DOHH2 (cell line): ENCODE results near the gene ZNF502.
"Not testable (repeated sequence)": the region's sequence is repeated elsewhere in the genome, so short reads cannot be mapped to it uniquely, and the experiment has no call there.

Experiments used
- H3F3A ChIP-seq: fragments of 200-600 bp; sonication (generic), shearing (Covaris generic); 2 replicates; pipeline ENCODE4 v1.6.0; 2016; ENCODE audit warnings: antibody characterized with exemption, mild to moderate bottlenecking; ENCODE audit not compliant: control insufficient read depth, insufficient read depth
- H3K27ac ChIP-seq: fragments of 200-600 bp; sonication (generic); 2 replicates; pipeline ENCODE4 v1.5.1; 2014; ENCODE audit warnings: low read depth, mild to moderate bottlenecking, low read length, moderate library complexity
- H3K27me3 ChIP-seq: fragments of 200-600 bp; sonication (generic); 2 replicates; pipeline ENCODE4 v1.6.1; 2014; ENCODE audit warnings: mild to moderate bottlenecking, low read length, mixed read lengths; ENCODE audit not compliant: control insufficient read depth
- H3K36me3 ChIP-seq: fragments of 200-600 bp; sonication (generic); 2 replicates; pipeline ENCODE4 v1.6.1; 2014; ENCODE audit warnings: mild to moderate bottlenecking, low read length, moderate library complexity, mixed read lengths; ENCODE audit not compliant: control insufficient read depth
- H3K4me1 ChIP-seq: fragments of 200-600 bp; sonication (generic); 2 replicates; pipeline ENCODE4 v1.6.1; 2014; ENCODE audit warnings: mild to moderate bottlenecking, low read length, mixed read lengths; ENCODE audit not compliant: control insufficient read depth
- H3K4me2 ChIP-seq: fragments of 200-600 bp; sonication (generic); 2 replicates; pipeline ENCODE4 v1.6.0; 2014; ENCODE audit warnings: mild to moderate bottlenecking, low read length, moderate library complexity
- H3K4me3 ChIP-seq: fragments of 200-600 bp; sonication (generic); 2 replicates; pipeline ENCODE4 v1.5.1; 2014; ENCODE audit warnings: mild to moderate bottlenecking, low read length, mixed read lengths
- H3K79me2 ChIP-seq: fragments of 200-600 bp; sonication (generic); 2 replicates; pipeline ENCODE4 v1.6.1; 2014; ENCODE audit warnings: mild to moderate bottlenecking, low read length, mixed read lengths; ENCODE audit not compliant: control insufficient read depth
- H3K9me2 ChIP-seq: fragments of 200-600 bp; sonication (generic); replicated peaks from 2 replicates; pipeline ENCODE4 v1.6.1; 2014; ENCODE audit warnings: mild to moderate bottlenecking, low read length, mixed read lengths; ENCODE audit not compliant: control insufficient read depth
- H3K9me3 ChIP-seq: fragments of 200-600 bp; sonication (generic); 2 replicates; pipeline ENCODE4 v1.6.1; 2014; ENCODE audit warnings: antibody characterized with exemption, low read length, mixed read lengths; ENCODE audit not compliant: control insufficient read depth, insufficient read depth
- H4K20me1 ChIP-seq: fragments of 200-600 bp; sonication (generic); 2 replicates; pipeline ENCODE4 v1.6.0; 2014; ENCODE audit warnings: low read depth, mild to moderate bottlenecking, antibody characterized with exemption, low read length, moderate library complexity; ENCODE audit not compliant: control insufficient read depth, insufficient read depth
- CTCF ChIP-seq: fragments of 200-600 bp; sonication (generic); IDR thresholded peaks from one replicate; pipeline ENCODE4 v1.5.1; 2014; ENCODE audit warnings: antibody characterized with exemption, mild to moderate bottlenecking, low read depth, low read length; ENCODE audit not compliant: poor library complexity, severe bottlenecking
- EZH2phosphoT487 ChIP-seq: fragments of 200-600 bp; sonication (generic); IDR thresholded peaks from 2 replicates; pipeline ENCODE4 v1.6.1; 2017; ENCODE audit warnings: borderline replicate concordance, mild to moderate bottlenecking, antibody characterized with exemption, low read length, moderate library complexity, mixed read lengths

The ZNF502 gene

DNA sequence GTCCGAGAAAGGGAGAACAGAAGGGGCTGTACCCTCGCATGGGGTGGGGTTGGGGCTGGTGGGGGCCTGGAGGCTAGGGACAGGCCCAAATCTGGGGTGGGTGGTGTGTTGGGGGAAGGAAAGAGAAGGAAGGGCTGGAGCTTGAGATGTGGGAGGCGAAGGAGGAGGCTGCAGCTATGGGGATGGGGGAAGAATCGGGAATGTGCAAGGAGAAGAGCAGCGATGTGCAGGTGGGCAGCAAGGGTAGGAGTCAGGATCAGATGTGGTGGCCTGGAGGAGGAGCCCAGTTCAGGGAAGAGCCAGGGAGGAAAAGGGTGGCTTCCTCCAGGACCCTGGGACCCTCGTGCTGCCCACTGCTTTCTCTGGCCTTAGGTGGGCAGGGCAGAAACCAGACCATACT, 42.7 kb upstream of the ZNF502 start:
- Histone ChIP-seq H4K20me1 (no peaks in the 10 kb centered on the region), H3K27ac (no peak overlapping the region)

GRCh38 chr3:44673466-44673865, 39.0 kb upstream of the ZNF502 start:
- not testable (repeated sequence) for H3K27me3 ChIP-seq, H3K9me2 ChIP-seq, H3K4me1 ChIP-seq, H3K36me3 ChIP-seq, H4K20me1 ChIP-seq, H3K79me2 ChIP-seq, H3K27ac ChIP-seq, H3K4me2 ChIP-seq, H3F3A ChIP-seq, H3K4me3 ChIP-seq, H3K9me3 ChIP-seq

More for the DNA sequence above, 42.7 kb upstream of the ZNF502 start:
- H3K79me2 ChIP-seq, result no peaks in the 10 kb centered on the region
- no peaks in the 10 kb centered on the region for H3K9me3 ChIP-seq
- no peaks in the 10 kb centered on the region for H3K4me1 ChIP-seq
- H3K4me2 ChIP-seq, result no peak overlapping the region
- H3K4me3 ChIP-seq, result no peak overlapping the region
- no peaks in the 10 kb centered on the region for H3K36me3 ChIP-seq
- H3K27me3 ChIP-seq, result no peaks in the 10 kb centered on the region
- no peak for TF ChIP-seq CTCF
- no peak for TF ChIP-seq EZH2phosphoT487
- H3F3A ChIP-seq, result no peaks in the 10 kb centered on the region
- no peaks in the 10 kb centered on the region for H3K9me2 ChIP-seq

DNA sequence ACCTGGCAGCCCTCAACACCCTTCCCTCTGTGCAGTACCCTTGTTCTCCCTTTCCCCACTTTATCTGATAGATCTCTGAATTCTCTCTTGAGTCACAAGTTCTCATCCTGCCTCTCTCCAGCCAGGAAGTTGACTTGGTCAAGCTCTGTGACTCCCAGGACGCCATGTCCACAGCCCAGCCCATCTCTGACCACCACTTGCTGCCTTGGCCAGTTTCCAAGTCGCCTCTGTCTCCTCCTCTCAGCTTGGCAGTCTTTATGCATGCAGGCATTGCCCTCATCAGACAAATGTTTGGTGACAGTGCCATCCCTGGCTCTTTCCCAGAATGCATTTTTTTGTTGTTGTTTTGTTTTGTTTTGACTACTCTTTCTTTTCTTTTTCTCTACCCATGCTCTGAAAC, 38.2 kb upstream of the ZNF502 start:
- no peak for TF ChIP-seq CTCF
- no peak for TF ChIP-seq EZH2phosphoT487
- no peaks in the 10 kb centered on the region for H3K9me3 ChIP-seq
- no peak overlapping the region for H3K4me3 ChIP-seq
- H3K27ac ChIP-seq, result no peak overlapping the region
- no peaks in the 10 kb centered on the region for H3K36me3 ChIP-seq
- H3K79me2 ChIP-seq, result no peaks in the 10 kb centered on the region
- no peak overlapping the region for H3K4me2 ChIP-seq
- H3K27me3 ChIP-seq, result no peaks in the 10 kb centered on the region
- no peaks in the 10 kb centered on the region for H3K4me1 ChIP-seq
- H4K20me1 ChIP-seq, result no peaks in the 10 kb centered on the region
- no peaks in the 10 kb centered on the region for H3F3A ChIP-seq
- no peaks in the 10 kb centered on the region for H3K9me2 ChIP-seq

DNA sequence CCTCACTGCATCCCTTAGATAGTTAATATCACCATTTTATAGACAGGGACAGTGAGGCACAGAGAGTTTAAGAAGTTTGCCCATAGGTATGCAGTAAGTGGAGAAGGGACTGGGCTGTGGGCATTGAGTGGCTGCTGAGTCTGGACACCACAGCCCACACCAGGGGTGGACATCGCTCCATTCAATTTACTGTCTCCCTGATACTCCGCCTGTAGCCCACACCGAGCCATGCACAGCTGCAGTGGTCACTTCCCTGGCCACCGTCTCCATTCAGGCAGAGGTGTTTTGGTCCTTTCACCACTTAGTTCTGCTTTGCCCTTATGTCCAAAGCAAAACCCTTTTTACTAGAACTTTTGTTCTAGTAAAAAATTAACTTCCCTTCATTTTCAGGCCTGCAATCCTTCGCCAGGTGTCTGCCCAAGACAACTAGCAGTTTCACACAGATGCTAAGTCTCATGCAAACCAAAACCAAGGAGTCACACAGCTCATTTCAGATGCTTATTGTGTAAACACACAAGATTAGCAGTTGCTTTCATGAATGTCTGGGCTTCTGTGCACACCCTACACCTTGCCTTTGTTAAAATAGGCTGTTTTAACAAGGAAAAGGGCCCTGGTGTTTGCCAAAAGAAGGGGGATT, 33.9 kb upstream of the ZNF502 start:
- Histone ChIP-seq H3F3A (no peaks in the 10 kb centered on the region), H3K9me3 (no peaks in the 10 kb centered on the region), H3K9me2 (no peaks in the 10 kb centered on the region), H3K79me2 (no peaks in the 10 kb centered on the region), H4K20me1 (no peaks in the 10 kb centered on the region), H3K4me2 (no peak overlapping the region), H3K4me3 (no peak overlapping the region), H3K36me3 (no peaks in the 10 kb centered on the region), H3K27ac (no peak overlapping the region), H3K27me3 (no peaks in the 10 kb centered on the region), H3K4me1 (no peaks in the 10 kb centered on the region)
- TF ChIP-seq EZH2phosphoT487 (no peak), CTCF (no peak)
